Measurements from ENCODE around the gene KLHL33.

KLHL33 gene

DNA sequence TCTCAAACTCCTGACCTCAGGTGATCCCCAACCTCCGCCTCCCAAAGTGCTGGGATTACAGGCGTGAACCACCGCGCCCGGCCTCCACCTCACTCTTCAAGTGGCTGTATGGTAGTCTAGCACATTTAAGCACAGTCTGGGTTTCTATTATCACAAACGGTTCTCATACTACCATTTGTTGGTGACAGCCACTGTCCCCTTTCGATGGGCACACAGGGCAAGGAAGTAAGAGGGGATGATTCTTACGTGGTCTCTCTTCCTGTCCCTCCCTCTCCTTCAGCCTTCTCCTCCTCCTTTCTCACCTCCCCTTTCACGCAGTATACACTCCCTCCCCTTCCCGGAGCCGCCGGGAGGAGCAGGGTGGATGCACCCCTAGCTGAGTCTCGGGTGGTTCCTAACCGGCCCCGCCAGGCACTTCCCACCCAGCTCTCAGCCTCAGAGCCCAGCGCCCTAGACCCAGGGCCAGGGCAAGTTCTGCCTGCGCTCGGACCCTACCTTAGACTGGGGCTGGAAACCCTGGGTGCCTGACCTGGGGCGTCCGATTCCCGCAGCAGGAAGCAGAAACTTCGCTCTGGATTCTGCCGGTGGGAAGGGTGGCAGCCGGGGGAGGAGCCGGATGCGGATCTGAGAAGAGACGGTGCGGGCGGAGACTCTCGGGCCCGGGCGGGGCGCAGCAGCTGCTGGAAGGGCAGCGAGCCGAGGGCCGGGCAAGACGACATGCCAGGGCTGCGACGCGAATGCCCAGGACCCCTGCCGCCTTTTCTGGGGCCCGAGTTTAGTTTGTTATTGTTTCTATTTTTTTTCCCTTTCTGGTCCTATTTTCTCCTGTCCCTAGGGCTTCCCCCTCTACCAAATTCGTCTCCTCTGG lies 22.9 kb downstream of the KLHL33 start, which contains the start of gene TEP1:
TEP1 (minus strand) TSS at position 626 of the 868 bp plus-strand sequence. CDS start 5,062 bp downstream, outside the sequence.
- Histone ChIP-seq H3K27ac (peak within 1 kb of the TSS; percentile 85 to 97), H3K4me3 (peak within 1 kb of the TSS; percentile 85)
- TF ChIP-seq, protein P1, sequence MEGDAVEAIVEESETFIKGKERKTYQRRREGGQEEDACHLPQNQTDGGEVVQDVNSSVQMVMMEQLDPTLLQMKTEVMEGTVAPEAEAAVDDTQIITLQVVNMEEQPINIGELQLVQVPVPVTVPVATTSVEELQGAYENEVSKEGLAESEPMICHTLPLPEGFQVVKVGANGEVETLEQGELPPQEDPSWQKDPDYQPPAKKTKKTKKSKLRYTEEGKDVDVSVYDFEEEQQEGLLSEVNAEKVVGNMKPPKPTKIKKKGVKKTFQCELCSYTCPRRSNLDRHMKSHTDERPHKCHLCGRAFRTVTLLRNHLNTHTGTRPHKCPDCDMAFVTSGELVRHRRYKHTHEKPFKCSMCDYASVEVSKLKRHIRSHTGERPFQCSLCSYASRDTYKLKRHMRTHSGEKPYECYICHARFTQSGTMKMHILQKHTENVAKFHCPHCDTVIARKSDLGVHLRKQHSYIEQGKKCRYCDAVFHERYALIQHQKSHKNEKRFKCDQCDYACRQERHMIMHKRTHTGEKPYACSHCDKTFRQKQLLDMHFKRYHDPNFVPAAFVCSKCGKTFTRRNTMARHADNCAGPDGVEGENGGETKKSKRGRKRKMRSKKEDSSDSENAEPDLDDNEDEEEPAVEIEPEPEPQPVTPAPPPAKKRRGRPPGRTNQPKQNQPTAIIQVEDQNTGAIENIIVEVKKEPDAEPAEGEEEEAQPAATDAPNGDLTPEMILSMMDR (IDR thresholded peaks at IDR 0.05): no peak
- DNase-seq (ENCODE audit: low spot score): peak; percentile 92

DNA sequence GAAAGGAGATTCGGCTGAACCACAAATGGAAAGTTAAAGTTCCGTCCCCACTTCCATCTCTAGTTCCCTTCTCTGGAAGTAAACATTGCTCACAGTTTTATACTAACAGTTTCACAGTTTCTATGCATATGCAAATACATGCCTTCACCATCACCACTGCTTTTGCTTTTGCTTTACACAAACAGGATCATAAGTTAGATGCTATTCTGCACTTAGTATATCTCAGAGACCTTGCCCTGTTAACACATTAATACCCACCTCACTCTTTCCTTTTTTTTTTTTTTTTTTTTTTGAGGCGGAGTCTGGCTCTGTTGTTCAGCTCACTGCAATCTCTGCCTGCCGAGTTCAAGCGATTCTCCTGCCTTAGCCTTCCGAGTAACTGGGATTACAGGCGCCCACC lies 23.6 kb downstream of the KLHL33 start:
- TF ChIP-seq, protein P1 (IDR thresholded peaks at IDR 0.05): no peak
- H3K4me3 ChIP-seq: peak overlapping the region; percentile 85
- no peak for DNase-seq (ENCODE audit: low spot score)
- H3K27ac ChIP-seq: peak overlapping the region; percentile 85 to 97

DNA sequence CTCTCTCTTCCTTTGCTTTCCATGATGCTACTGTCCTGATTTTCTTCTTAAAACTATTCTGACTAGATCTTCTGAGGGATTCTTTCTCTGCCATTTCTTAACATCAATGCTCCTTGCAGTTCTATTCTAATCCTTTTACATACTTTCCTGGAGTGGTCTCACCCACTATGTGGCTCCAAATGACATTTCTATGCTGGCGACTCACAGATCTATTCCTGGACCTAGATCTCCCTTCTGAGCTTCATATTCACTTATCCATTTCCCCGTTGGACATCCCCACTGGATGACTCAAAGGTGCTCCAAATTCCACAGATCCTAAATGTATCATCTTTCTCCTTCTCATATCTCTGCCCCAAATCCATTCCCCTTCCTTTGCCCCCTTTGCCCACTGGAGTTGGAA lies 26.7 kb downstream of the KLHL33 start:
- no peak for DNase-seq (ENCODE audit: low spot score)
- Histone ChIP-seq H3K4me3 (no peak overlapping the region), H3K27ac (no peak overlapping the region)
- TF ChIP-seq, protein P1 (IDR thresholded peaks at IDR 0.05): no peak

DNA sequence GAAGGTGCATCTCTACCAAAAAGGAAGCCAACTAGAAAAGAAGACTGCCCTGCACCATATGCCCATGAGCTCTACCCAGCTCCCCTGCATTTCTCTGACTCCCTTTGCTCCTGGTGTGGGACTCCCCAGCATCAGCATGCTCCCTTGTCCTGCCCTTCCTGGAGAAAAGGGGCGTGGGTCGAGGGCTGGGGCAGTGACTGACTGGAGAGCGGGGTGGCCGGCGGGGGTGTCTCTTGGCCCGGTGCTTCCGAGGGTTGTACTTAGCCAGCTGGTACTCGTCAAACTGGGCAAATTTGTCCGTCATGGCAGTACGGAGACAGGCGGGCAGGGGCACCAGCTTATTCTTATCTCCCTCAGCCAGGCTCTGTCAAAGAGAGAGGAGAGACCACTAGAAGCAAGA lies 32.4 kb downstream of the KLHL33 start:
- no peak for DNase-seq (ENCODE audit: low spot score)
- TF ChIP-seq, protein P1 (IDR thresholded peaks at IDR 0.05): no peak
- no peak overlapping the region for H3K27ac ChIP-seq
- no peak overlapping the region for H3K4me3 ChIP-seq

DNA sequence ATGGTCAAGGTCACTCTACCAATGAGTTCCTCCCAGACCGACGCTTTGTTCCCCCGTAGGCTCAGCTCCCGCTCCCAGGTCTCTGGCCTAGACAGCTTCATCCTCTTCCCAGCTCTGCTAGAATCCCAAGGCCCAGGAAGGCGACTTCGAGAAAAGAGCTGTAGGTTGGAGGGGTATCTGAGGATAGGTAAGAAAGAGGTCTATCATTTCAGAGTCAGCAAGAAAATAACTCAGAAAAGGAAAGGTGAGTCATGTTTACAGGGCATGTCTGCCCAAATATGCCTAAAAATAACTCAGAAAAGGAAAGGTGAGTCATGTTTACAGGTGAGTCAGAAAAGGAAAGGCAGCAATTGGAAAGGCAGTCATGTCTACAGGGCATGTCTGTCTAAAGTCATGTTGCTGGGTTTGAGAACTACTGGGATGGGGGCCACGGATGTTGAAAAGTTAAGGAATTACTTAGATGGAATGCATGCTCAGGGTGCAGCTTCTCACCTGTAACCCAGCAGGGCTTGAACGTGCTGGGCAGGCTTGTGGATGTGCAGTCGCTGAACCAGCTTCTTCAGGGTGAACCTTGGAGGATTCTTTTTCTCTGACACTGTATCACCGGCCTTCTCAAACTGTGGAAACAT lies 34.9 kb downstream of the KLHL33 start:
- no peak for DNase-seq (ENCODE audit: low spot score)
- H3K4me3 ChIP-seq: no peak overlapping the region
- no peak overlapping the region for H3K27ac ChIP-seq
- TF ChIP-seq, protein P1 (IDR thresholded peaks at IDR 0.05): no peak

DNA sequence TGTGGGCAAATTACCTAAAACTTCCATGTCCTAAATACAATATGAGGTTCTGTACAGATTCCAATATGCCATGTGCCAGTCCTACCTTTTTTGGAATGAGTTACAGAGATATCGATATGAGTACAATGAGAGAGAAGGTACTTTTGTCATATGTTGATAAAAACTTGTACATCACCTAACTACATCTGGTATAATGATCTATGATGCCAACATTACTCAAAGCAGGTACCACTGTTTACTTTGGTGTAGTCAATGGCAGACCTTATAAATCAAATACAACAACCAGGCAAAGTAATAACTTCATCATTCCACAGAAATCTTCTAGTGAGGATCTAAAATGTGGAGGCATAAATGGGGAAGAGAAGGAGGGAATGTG lies 35.4 kb downstream of the KLHL33 start:
- Histone ChIP-seq H3K27ac (no peak overlapping the region), H3K4me3 (no peak overlapping the region)
- no peak for DNase-seq (ENCODE audit: low spot score)
- TF ChIP-seq, protein P1 (IDR thresholded peaks at IDR 0.05): no peak

Data from coronary artery (tissue), 2 donors.